CD14-positive monocyte (primary cell): ENCODE measurements around the gene KCNS3. TPM values are rescaled to one million over a fixed set of nuclear protein-coding genes. Genes with fewer than 3 reads are reported as not detected.

Experiments used
- DNase-seq, 3 donors: peaks; one replicate each; pipeline ENCODE4 v3.0.0-alpha.2; 2011 to 2022
- H2AFZ ChIP-seq: 2 replicates; pipeline ENCODE4 v1.6.0; 2012; ENCODE audit warnings: mild to moderate bottlenecking, low read depth, low read length, inconsistent platforms; ENCODE audit not compliant: insufficient read depth, poor library complexity, severe bottlenecking
- H3K27ac ChIP-seq, 2 donors: 1 replicate in 1 of 2; 2 replicates in 1 of 2; pipeline ENCODE4 v1.5.1; 2012 to 2013; ENCODE audit warnings: low read length in 2 of 2, control low read depth in 1 of 2, inconsistent platforms in 1 of 2, low read depth in 1 of 2, mild to moderate bottlenecking in 1 of 2
- H3K27me3 ChIP-seq, 2 donors: one replicate each; pipeline versions ENCODE4 v1.6.0 to v1.6.1; 2011 to 2013; ENCODE audit warnings: low read length in 2 of 2; ENCODE audit not compliant: control insufficient read depth in 2 of 2, insufficient read depth in 2 of 2
- H3K36me3 ChIP-seq, 2 donors: replicated peaks in 1 of 2; 1 replicate in 1 of 2; 2 replicates in 1 of 2; pipeline versions ENCODE4 v1.5.1 to v1.6.1; 2012 to 2013; ENCODE audit warnings: low read length in 2 of 2, control low read depth in 1 of 2, inconsistent platforms in 1 of 2, mild to moderate bottlenecking in 1 of 2; ENCODE audit not compliant: insufficient read depth in 2 of 2, control insufficient read depth in 1 of 2
- H3K4me1 ChIP-seq, 2 donors: 1 replicate in 1 of 2; 2 replicates in 1 of 2; pipeline versions ENCODE4 v1.5.1 to v1.6.1; 2012 to 2013; ENCODE audit warnings: low read length in 2 of 2, control low read depth in 1 of 2, inconsistent platforms in 1 of 2, mild to moderate bottlenecking in 1 of 2, moderate library complexity in 1 of 2; ENCODE audit not compliant: insufficient read depth in 2 of 2, control insufficient read depth in 1 of 2
- H3K4me2 ChIP-seq: replicated peaks from 2 replicates; pipeline ENCODE3; 2012; ENCODE audit warnings: low read length, moderate library complexity, mild to moderate bottlenecking; ENCODE audit not compliant: poor library complexity, severe bottlenecking; ENCODE audit errors: extremely low read depth
- H3K4me3 ChIP-seq, 3 experiments: fragments of 200-600 bp in 1 of 3; sonication (generic) in 1 of 3; replicated peaks in 1 of 3; 1 replicate in 2 of 3; 2 replicates in 1 of 3; pipeline ENCODE4 v1.5.1; 2011 to 2013; ENCODE audit warnings: low read length in 3 of 3, mild to moderate bottlenecking in 3 of 3, control low read depth in 2 of 3, low read depth in 2 of 3, inconsistent platforms in 1 of 3, moderate library complexity in 1 of 3
- H3K79me2 ChIP-seq: 2 replicates; pipeline ENCODE4 v1.6.0; 2012; ENCODE audit warnings: mild to moderate bottlenecking, control low read depth, inconsistent platforms, low read length, moderate library complexity; ENCODE audit not compliant: insufficient read depth
- H3K9ac ChIP-seq: 2 replicates; pipeline ENCODE4 v1.6.0; 2017; ENCODE audit warnings: low read length, mild to moderate bottlenecking; ENCODE audit not compliant: insufficient read depth, poor library complexity, severe bottlenecking
- H3K9me3 ChIP-seq, 2 donors: replicated peaks in 1 of 2; 1 replicate in 1 of 2; 2 replicates in 1 of 2; pipeline versions ENCODE4 v1.5.1 to v1.6.1; 2012 to 2013; ENCODE audit warnings: low read length in 2 of 2, control low read depth in 1 of 2; ENCODE audit not compliant: control insufficient read depth in 1 of 2, insufficient read depth in 1 of 2
- H4K20me1 ChIP-seq: 2 replicates; pipeline ENCODE4 v1.6.0; 2012; ENCODE audit warnings: mild to moderate bottlenecking, low read length, control low read depth, moderate library complexity; ENCODE audit not compliant: insufficient read depth
- H3K27ac Mint-ChIP-seq, 7 donors: one replicate each; pipeline ENCODE4 v1.8.0; 2020; ENCODE audit warnings: mild to moderate bottlenecking in 7 of 7, mixed read lengths in 7 of 7, moderate library complexity in 6 of 7, inconsistent platforms in 2 of 7
- H3K27me3 Mint-ChIP-seq, 3 donors: one replicate each; pipeline ENCODE4 v1.8.0; 2021 to 2022; ENCODE audit warnings: low read depth in 3 of 3, mild to moderate bottlenecking in 3 of 3, mixed read lengths in 3 of 3, moderate library complexity in 3 of 3, inconsistent platforms in 1 of 3
- H3K36me3 Mint-ChIP-seq, 2 donors: one replicate each; pipeline ENCODE4 v1.8.0; 2020; ENCODE audit warnings: mixed read lengths in 2 of 2, inconsistent platforms in 1 of 2, mild to moderate bottlenecking in 1 of 2
- H3K4me1 Mint-ChIP-seq: one replicate; pipeline ENCODE4 v1.8.0; 2020; ENCODE audit warnings: mild to moderate bottlenecking, mixed read lengths
- H3K4me3 Mint-ChIP-seq, 2 donors: one replicate each; pipeline ENCODE4 v1.8.0; 2020; ENCODE audit warnings: mild to moderate bottlenecking in 2 of 2, mixed read lengths in 2 of 2, moderate library complexity in 1 of 2
- H3K9me3 Mint-ChIP-seq, 7 donors: one replicate each; pipeline ENCODE4 v1.8.0; 2020 to 2022; ENCODE audit warnings: mixed read lengths in 7 of 7, mild to moderate bottlenecking in 6 of 7, moderate library complexity in 6 of 7, inconsistent platforms in 2 of 7
- WGBS: methylation state at CpG from one replicate; pipeline ENCODE4 v1.1.5; 2013; ENCODE audit warnings: missing lambda C conversion rate; ENCODE audit not compliant: insufficient coverage; 5-methylcytosine and 5-hydroxymethylcytosine counted together
- intact Hi-C, 2 donors: fragments of 100-400 bp; cut with micrococcal nuclease; formaldehyde crosslinking; loops; one replicate each; pipeline versions ENCODE4 v1.15.0 to v1.15.1; 2023
- polyA plus RNA-seq, 3 donors: library from polyadenylated mRNA; depleted of rRNA in 1 of 3; unstranded in 2 of 3; stranded (reverse) in 1 of 3; fragments of 300-500 nt in 2 of 3; fragments of >200 nt in 1 of 3; fragmentation: Illumina TruSeq in 2 of 3; gene quantifications; 1 replicate in 2 of 3; 2 replicates in 1 of 3; pipeline ENCODE4 v1.2.3, GENCODE V29; 2012 to 2021
- TF ChIP-seq, protein P1 (sequence below): fragments of 200-600 bp; IDR thresholded peaks from one replicate; pipeline ENCODE4 v1.8.0; 2022; ENCODE audit warnings: antibody characterized with exemption, mild to moderate bottlenecking

Gene KCNS3
- polyA plus RNA-seq, 3 donors = not detected

DNA sequence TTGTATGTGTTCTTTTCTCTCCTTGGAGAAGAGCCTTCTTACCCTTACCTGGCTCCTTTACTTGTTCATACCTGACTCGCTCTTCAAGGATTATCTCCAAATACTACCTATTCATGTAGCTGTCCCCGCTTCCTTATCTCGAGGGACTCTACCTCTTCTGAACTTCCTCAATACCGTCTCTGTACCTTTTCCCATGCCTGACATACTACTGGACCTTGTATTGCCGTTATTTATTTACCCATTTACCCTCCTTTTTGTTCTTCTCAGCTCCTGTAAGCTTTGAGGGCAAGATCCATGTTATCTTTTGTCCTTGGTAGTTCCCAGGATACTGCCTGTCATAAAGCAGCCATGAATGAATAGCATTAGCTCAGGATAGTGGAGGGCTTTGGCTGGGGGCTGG is 32.5 kb downstream of the KCNS3 start:
- H3K36me3 Mint-ChIP-seq = no peaks in the 10 kb centered on the region
- no peak overlapping the region for H3K4me3 ChIP-seq
- peaks cover 0 to 1% (median 0%) of the 10 kb centered on the region in 3 donors for H3K27me3 Mint-ChIP-seq
- peaks cover 2% of the 10 kb centered on the region for H3K4me1 Mint-ChIP-seq
- no peaks in the 10 kb centered on the region for H3K9me3 ChIP-seq
- no peak overlapping the region for H3K4me3 Mint-ChIP-seq
- no peak overlapping the region for H3K4me2 ChIP-seq
- H3K9ac ChIP-seq = no peak overlapping the region
- no peaks in the 10 kb centered on the region for H3K27me3 ChIP-seq
- no peak overlapping the region for H3K27ac ChIP-seq
- peaks cover 0 to 11% (median 2%) of the 10 kb centered on the region in 7 donors for H3K9me3 Mint-ChIP-seq
- no peaks in the 10 kb centered on the region for H3K36me3 ChIP-seq
- no peak overlapping the region for H3K27ac Mint-ChIP-seq
- 74% methylated on average over 4 of the region's 5 CpGs for WGBS
- H3K4me1 ChIP-seq = no peaks in the 10 kb centered on the region
- H3K79me2 ChIP-seq = no peaks in the 10 kb centered on the region
- no peak for DNase-seq
- TF ChIP-seq, protein P1, sequence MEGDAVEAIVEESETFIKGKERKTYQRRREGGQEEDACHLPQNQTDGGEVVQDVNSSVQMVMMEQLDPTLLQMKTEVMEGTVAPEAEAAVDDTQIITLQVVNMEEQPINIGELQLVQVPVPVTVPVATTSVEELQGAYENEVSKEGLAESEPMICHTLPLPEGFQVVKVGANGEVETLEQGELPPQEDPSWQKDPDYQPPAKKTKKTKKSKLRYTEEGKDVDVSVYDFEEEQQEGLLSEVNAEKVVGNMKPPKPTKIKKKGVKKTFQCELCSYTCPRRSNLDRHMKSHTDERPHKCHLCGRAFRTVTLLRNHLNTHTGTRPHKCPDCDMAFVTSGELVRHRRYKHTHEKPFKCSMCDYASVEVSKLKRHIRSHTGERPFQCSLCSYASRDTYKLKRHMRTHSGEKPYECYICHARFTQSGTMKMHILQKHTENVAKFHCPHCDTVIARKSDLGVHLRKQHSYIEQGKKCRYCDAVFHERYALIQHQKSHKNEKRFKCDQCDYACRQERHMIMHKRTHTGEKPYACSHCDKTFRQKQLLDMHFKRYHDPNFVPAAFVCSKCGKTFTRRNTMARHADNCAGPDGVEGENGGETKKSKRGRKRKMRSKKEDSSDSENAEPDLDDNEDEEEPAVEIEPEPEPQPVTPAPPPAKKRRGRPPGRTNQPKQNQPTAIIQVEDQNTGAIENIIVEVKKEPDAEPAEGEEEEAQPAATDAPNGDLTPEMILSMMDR = no peak
- intact Hi-C loops = no loop called here
- no peak overlapping the region for H2AFZ ChIP-seq
- no peaks in the 10 kb centered on the region for H4K20me1 ChIP-seq

DNA sequence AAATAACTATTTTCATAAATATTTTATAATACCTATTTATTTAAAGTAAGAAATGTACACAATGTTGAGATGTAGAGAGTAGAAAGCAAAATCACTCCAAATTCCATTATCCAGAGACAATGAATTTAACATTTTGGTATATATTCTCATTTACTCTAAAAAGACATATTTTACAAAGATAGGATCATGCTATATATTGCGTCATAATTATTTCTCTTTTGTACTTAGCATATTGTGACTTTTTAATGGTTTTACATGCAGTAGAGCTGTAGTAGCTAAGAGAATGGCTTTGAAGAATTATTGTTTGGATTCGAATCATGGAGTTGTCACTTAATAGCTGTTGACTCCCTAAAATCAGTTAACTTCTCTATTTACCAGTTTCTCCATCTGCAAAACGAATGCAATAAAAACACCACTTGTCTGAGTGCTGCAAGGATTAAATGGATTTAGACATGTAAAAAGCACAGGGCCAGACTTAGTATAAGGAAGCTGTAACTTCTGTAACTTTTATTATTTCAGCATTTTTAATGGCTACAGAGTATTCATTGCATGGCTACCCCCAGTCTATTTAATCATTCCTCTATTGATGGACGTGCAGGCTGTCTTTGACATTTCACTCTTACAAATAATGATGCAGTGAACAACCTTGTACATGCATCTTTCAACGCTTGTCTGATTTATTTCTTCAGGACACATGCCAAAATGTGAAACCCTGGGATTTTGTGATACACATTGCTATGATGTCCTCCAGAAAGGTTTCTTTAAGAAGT is 33.2 kb downstream of the KCNS3 start:
- Mint-ChIP-seq H3K36me3 (no peaks in the 10 kb centered on the region), H3K27me3 (peaks cover 0 to under 1% (median 0%) of the 10 kb centered on the region in 3 donors), H3K4me1 (peaks cover 2% of the 10 kb centered on the region), H3K27ac (no peak overlapping the region), H3K9me3 (peaks cover 0 to 11% (median 2%) of the 10 kb centered on the region in 7 donors), H3K4me3 (no peak overlapping the region)
- WGBS = no CpG with 5 or more reads among the region's 5 CpGs
- H3K79me2 ChIP-seq = no peaks in the 10 kb centered on the region
- H3K36me3 ChIP-seq = no peaks in the 10 kb centered on the region
- TF ChIP-seq, protein P1 = no peak
- H2AFZ ChIP-seq = no peak overlapping the region
- H3K27me3 ChIP-seq = no peaks in the 10 kb centered on the region
- no peak for DNase-seq
- no peaks in the 10 kb centered on the region for H4K20me1 ChIP-seq
- intact Hi-C loops = no loop called here
- no peak overlapping the region for H3K4me3 ChIP-seq
- no peak overlapping the region for H3K9ac ChIP-seq
- H3K4me2 ChIP-seq = no peak overlapping the region
- H3K4me1 ChIP-seq = no peaks in the 10 kb centered on the region
- H3K27ac ChIP-seq = no peak overlapping the region
- H3K9me3 ChIP-seq = no peaks in the 10 kb centered on the region
